ENCODE measurements around the gene TNK2. TPM values are rescaled to one million over a fixed set of nuclear protein-coding genes. Genes with fewer than 3 reads are reported as not detected.

TNK2 gene
- total RNA-seq, result 10 to 100 TPM; 86.8 to 93.1 TPM

GRCh38 chr3:195907934-195908693, at the start of gene TNK2:
Gene TNK2, minus strand, starts transcription at chr3:195908551. Its CDS starts 19,963 bp downstream, at chr3:195888588.

Small RNAs within 50 kb of the gene (microRNA-seq; reads per million reads assigned to microRNA genes)
- gene MIR6829 (ENCODE audit: borderline microRNAs expressed, borderline replicate concordance), result not detected

Other genes with a start within 250 kb of the TNK2 start
- gene MUC20, start 187.6 kb downstream of the TNK2 start, total RNA-seq, result 1 to 10 TPM; 2.7 to 3.2 TPM
- under 1 TPM; 0.05 to 0.17 TPM for gene MUC4, start 96.6 kb downstream of the TNK2 start, total RNA-seq
- gene TFRC, start 173.5 kb upstream of the TNK2 start, total RNA-seq, result 100 to 1,000 TPM; 199 to 221 TPM

Measured in activated naive CD4-positive, alpha-beta T cell treated with anti-CD3 and anti-CD28 coated beads, Interleukin-2, amount 10 ng/mL, durations not matched to agents 5 hours and 36 hours (primary cell).